Liver (tissue), 9 donors: ENCODE measurements around the gene MN1. TPM values are rescaled to one million over a fixed set of nuclear protein-coding genes. Genes with fewer than 3 reads are reported as not detected.

Experiments used
- DNase-seq: peaks from one replicate; pipeline ENCODE4 v3.0.0-alpha.2; 2017; ENCODE audit warnings: low spot score
- H3K27ac ChIP-seq, 2 donors: one replicate each; pipeline ENCODE4 v1.7.0; 2013; ENCODE audit warnings: inconsistent platforms in 2 of 2, low read length in 2 of 2, control low read depth in 1 of 2, low read depth in 1 of 2, mild to moderate bottlenecking in 1 of 2
- H3K27me3 ChIP-seq, 4 donors: one replicate each; pipeline versions ENCODE4 v1.6.1 to v1.7.0; 2013; ENCODE audit warnings: low read length in 3 of 4, inconsistent platforms in 1 of 4, mild to moderate bottlenecking in 1 of 4, moderate library complexity in 1 of 4; ENCODE audit not compliant: control insufficient read depth in 4 of 4, insufficient read depth in 4 of 4
- H3K36me3 ChIP-seq, 4 donors: one replicate each; pipeline versions ENCODE4 v1.6.1 to v1.7.0; 2013; ENCODE audit warnings: low read length in 3 of 4, mild to moderate bottlenecking in 3 of 4, low read depth in 1 of 4, moderate library complexity in 1 of 4; ENCODE audit not compliant: control insufficient read depth in 4 of 4, insufficient read depth in 3 of 4
- H3K4me1 ChIP-seq, 4 donors: one replicate each; pipeline versions ENCODE4 v1.6.1 to v1.7.0; 2013; ENCODE audit warnings: low read length in 3 of 4, mild to moderate bottlenecking in 3 of 4, moderate library complexity in 1 of 4; ENCODE audit not compliant: control insufficient read depth in 4 of 4, insufficient read depth in 4 of 4
- H3K4me3 ChIP-seq, 3 donors: one replicate each; pipeline versions ENCODE4 v1.6.1 to v1.7.0; 2013; ENCODE audit warnings: low read length in 3 of 3, control low read depth in 1 of 3, low read depth in 1 of 3, mild to moderate bottlenecking in 1 of 3
- H3K9ac ChIP-seq, 2 donors: one replicate each; pipeline ENCODE4 v1.7.0; 2013; ENCODE audit warnings: low read length in 2 of 2, mild to moderate bottlenecking in 2 of 2, moderate library complexity in 2 of 2, control low read depth in 1 of 2, low read depth in 1 of 2
- H3K9me3 ChIP-seq, 4 donors: one replicate each; pipeline versions ENCODE4 v1.6.1 to v1.7.0; 2013; ENCODE audit warnings: low read length in 3 of 4; ENCODE audit not compliant: control insufficient read depth in 4 of 4
- ATF3 ChIP-seq: IDR thresholded peaks from 2 replicates; pipeline ENCODE4 v1.6.1; 2016; ENCODE audit warnings: antibody characterized with exemption
- EGR1 ChIP-seq, 2 donors: IDR thresholded peaks; 2 replicates each; pipeline ENCODE4 v1.6.1; 2016 to 2018; ENCODE audit warnings: antibody characterized with exemption in 2 of 2, low read depth in 2 of 2
- FOXA1 ChIP-seq: IDR thresholded peaks from 2 replicates; pipeline ENCODE4 v1.6.1; 2016; ENCODE audit warnings: antibody characterized with exemption
- FOXA2 ChIP-seq: IDR thresholded peaks from 2 replicates; pipeline ENCODE4 v1.6.1; 2016; ENCODE audit warnings: antibody characterized with exemption
- GABPA ChIP-seq, 2 donors: IDR thresholded peaks in 1 of 2; conservative IDR thresholded peaks in 1 of 2; 2 replicates each; pipeline ENCODE4 v1.6.1; 2016; ENCODE audit warnings: antibody characterized with exemption in 2 of 2, mild to moderate bottlenecking in 1 of 2, moderate library complexity in 1 of 2
- HNF4A ChIP-seq, 2 donors: conservative IDR thresholded peaks; 2 replicates each; pipeline ENCODE4 v1.6.1; 2016; ENCODE audit warnings: antibody characterized with exemption in 2 of 2, mild to moderate bottlenecking in 2 of 2
- HNF4G ChIP-seq: IDR thresholded peaks from 2 replicates; pipeline ENCODE4 v1.6.1; 2016; ENCODE audit warnings: antibody characterized with exemption
- JUND ChIP-seq, 2 donors: IDR thresholded peaks; 2 replicates each; pipeline ENCODE4 v1.6.1; 2016; ENCODE audit warnings: antibody characterized with exemption in 2 of 2
- NR2F2 ChIP-seq: IDR thresholded peaks from 2 replicates; pipeline ENCODE4 v1.6.1; 2016; ENCODE audit warnings: antibody characterized with exemption
- RAD21 ChIP-seq, 2 donors: IDR thresholded peaks; 2 replicates each; pipeline ENCODE4 v1.6.1; 2016; ENCODE audit warnings: antibody characterized with exemption in 2 of 2, mild to moderate bottlenecking in 2 of 2
- RXRA ChIP-seq, 2 donors: IDR thresholded peaks; 2 replicates each; pipeline ENCODE4 v1.6.1; 2017 to 2018; ENCODE audit warnings: antibody characterized with exemption in 2 of 2, mild to moderate bottlenecking in 1 of 2
- SP1 ChIP-seq: IDR thresholded peaks from 2 replicates; pipeline ENCODE4 v1.6.1; 2018; ENCODE audit warnings: antibody characterized with exemption, mild to moderate bottlenecking
- TAF1 ChIP-seq: conservative IDR thresholded peaks from 2 replicates; pipeline ENCODE4 v1.6.1; 2016; ENCODE audit warnings: antibody characterized with exemption, mild to moderate bottlenecking
- YY1 ChIP-seq: IDR thresholded peaks from 2 replicates; pipeline ENCODE4 v1.6.1; 2016; ENCODE audit warnings: antibody characterized with exemption, mild to moderate bottlenecking
- ZBTB33 ChIP-seq: IDR thresholded peaks from 2 replicates; pipeline ENCODE4 v1.6.1; 2016; ENCODE audit warnings: antibody characterized with exemption
- WGBS: extraction: QIAGEN DNeasy Blood & Tissue Kit; methylation state at CpG from one replicate; pipeline ENCODE4 v1.1.7; 2013; 5-methylcytosine and 5-hydroxymethylcytosine counted together
- polyA plus RNA-seq, 2 donors: library from polyadenylated mRNA; stranded (reverse) in 1 of 2; unstranded in 1 of 2; fragments of 200-250 nt in 1 of 2; fragments of >200 nt in 1 of 2; fragmentation: Nextera tagmentation in 1 of 2; extraction: Ambion mirVana in 1 of 2; gene quantifications; one replicate each; pipeline versions ENCODE4 v1.2.1 to v1.2.3, GENCODE V29; 2013 to 2015
- total RNA-seq, 2 donors: library from RNA; depleted of rRNA; stranded (reverse); fragments of >200 nt; gene quantifications; one replicate each; pipeline ENCODE4 v1.2.3, GENCODE V29; 2014
- TF ChIP-seq, protein P1 (sequence below): fragments of 150-350 bp; IDR thresholded peaks from 2 replicates; pipeline ENCODE4 v1.5.1; 2017; ENCODE audit warnings: improper control_type of control experiment, low read depth, low read length; ENCODE audit not compliant: missing input control
- TF ChIP-seq, protein P2 (sequence below): IDR thresholded peaks from 2 replicates; pipeline ENCODE4 v1.6.1; 2016; ENCODE audit warnings: antibody characterized with exemption
- TF ChIP-seq, protein P3 (sequence below): IDR thresholded peaks from 2 replicates; pipeline ENCODE4 v1.6.1; 2016; ENCODE audit warnings: antibody characterized with exemption, mild to moderate bottlenecking
- donor health status: healthy.
- donor health status: healthy.
- donor health status: healthy.
- donor health status: healthy.
- donor health status: healthy.

Gene MN1
- total and polyA plus RNA-seq, 4 donors: 0.10 to 0.33 (median 0.21) TPM

- Histone ChIP-seq H3K27me3 (no peaks in the 10 kb centered on the region), H3K27ac (no peak overlapping the region), H3K9ac (no peak overlapping the region), H3K9me3 (no peaks in the 10 kb centered on the region), H3K4me1 (no peaks in the 10 kb centered on the region), H3K4me3 (no peak overlapping the region), H3K36me3 (no peaks in the 10 kb centered on the region)
- TF ChIP-seq FOXA1 (no peak), TAF1 (no peak), ZBTB33 (no peak), GABPA (IDR thresholded peaks at IDR 0.05 in 1 of 2, conservative IDR thresholded peaks at IDR 0.05 in 1 of 2) (no peak), RXRA (IDR thresholded peaks at IDR 0.05) (no peak), EGR1 (IDR thresholded peaks at IDR 0.05; ENCODE audit: low read depth in 2 of 2) (no peak), FOXA2 (no peak), HNF4A (conservative IDR thresholded peaks at IDR 0.05) (no peak), JUND (IDR thresholded peaks at IDR 0.05) (no peak), NR2F2 (no peak)
- TF ChIP-seq, protein P1, sequence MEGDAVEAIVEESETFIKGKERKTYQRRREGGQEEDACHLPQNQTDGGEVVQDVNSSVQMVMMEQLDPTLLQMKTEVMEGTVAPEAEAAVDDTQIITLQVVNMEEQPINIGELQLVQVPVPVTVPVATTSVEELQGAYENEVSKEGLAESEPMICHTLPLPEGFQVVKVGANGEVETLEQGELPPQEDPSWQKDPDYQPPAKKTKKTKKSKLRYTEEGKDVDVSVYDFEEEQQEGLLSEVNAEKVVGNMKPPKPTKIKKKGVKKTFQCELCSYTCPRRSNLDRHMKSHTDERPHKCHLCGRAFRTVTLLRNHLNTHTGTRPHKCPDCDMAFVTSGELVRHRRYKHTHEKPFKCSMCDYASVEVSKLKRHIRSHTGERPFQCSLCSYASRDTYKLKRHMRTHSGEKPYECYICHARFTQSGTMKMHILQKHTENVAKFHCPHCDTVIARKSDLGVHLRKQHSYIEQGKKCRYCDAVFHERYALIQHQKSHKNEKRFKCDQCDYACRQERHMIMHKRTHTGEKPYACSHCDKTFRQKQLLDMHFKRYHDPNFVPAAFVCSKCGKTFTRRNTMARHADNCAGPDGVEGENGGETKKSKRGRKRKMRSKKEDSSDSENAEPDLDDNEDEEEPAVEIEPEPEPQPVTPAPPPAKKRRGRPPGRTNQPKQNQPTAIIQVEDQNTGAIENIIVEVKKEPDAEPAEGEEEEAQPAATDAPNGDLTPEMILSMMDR: no peak
- TF ChIP-seq, protein P2, sequence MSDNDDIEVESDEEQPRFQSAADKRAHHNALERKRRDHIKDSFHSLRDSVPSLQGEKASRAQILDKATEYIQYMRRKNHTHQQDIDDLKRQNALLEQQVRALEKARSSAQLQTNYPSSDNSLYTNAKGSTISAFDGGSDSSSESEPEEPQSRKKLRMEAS: no peak
- TF ChIP-seq, protein P3, sequence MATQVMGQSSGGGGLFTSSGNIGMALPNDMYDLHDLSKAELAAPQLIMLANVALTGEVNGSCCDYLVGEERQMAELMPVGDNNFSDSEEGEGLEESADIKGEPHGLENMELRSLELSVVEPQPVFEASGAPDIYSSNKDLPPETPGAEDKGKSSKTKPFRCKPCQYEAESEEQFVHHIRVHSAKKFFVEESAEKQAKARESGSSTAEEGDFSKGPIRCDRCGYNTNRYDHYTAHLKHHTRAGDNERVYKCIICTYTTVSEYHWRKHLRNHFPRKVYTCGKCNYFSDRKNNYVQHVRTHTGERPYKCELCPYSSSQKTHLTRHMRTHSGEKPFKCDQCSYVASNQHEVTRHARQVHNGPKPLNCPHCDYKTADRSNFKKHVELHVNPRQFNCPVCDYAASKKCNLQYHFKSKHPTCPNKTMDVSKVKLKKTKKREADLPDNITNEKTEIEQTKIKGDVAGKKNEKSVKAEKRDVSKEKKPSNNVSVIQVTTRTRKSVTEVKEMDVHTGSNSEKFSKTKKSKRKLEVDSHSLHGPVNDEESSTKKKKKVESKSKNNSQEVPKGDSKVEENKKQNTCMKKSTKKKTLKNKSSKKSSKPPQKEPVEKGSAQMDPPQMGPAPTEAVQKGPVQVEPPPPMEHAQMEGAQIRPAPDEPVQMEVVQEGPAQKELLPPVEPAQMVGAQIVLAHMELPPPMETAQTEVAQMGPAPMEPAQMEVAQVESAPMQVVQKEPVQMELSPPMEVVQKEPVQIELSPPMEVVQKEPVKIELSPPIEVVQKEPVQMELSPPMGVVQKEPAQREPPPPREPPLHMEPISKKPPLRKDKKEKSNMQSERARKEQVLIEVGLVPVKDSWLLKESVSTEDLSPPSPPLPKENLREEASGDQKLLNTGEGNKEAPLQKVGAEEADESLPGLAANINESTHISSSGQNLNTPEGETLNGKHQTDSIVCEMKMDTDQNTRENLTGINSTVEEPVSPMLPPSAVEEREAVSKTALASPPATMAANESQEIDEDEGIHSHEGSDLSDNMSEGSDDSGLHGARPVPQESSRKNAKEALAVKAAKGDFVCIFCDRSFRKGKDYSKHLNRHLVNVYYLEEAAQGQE: no peak
- WGBS: 45% methylated on average over 3 of the region's 3 CpGs
- DNase-seq: no peak
These were observed 21.9 kb downstream of the MN1 start for GRCh38 chr22:27779643-27780042.

- Histone ChIP-seq H3K4me3 (no peak overlapping the region), H3K9me3 (no peaks in the 10 kb centered on the region), H3K27me3 (no peaks in the 10 kb centered on the region), H3K4me1 (no peaks in the 10 kb centered on the region), H3K27ac (no peak overlapping the region), H3K36me3 (no peaks in the 10 kb centered on the region), H3K9ac (no peak overlapping the region)
- WGBS: 68% methylated on average over 24 of the region's 24 CpGs
- DNase-seq: no peak
- TF ChIP-seq TAF1: no peak
- TF ChIP-seq FOXA1: no peak
- no peak for TF ChIP-seq HNF4A (conservative IDR thresholded peaks at IDR 0.05)
- no peak for TF ChIP-seq FOXA2
- TF ChIP-seq HNF4G: no peak
- TF ChIP-seq ATF3: no peak
- TF ChIP-seq, protein P3: no peak
- TF ChIP-seq RAD21 (IDR thresholded peaks at IDR 0.05): no peak
- no peak for TF ChIP-seq EGR1 (IDR thresholded peaks at IDR 0.05; ENCODE audit: low read depth in 2 of 2)
- no peak for TF ChIP-seq SP1
- no peak for TF ChIP-seq NR2F2
- TF ChIP-seq YY1: no peak
These were observed 23.1 kb downstream of the MN1 start for GRCh38 chr22:27778294-27779090.
